Endodermal cell (in vitro differentiated cells): ENCODE measurements around the gene LEKR1. TPM values are rescaled to one million over a fixed set of nuclear protein-coding genes. Genes with fewer than 3 reads are reported as not detected.

Experiments used
- DNase-seq: peaks from one replicate; pipeline ENCODE4 v3.0.0-alpha.2; 2017
- H3K27ac ChIP-seq: 2 replicates; pipeline ENCODE4 v1.5.1; 2013; ENCODE audit warnings: mild to moderate bottlenecking, low read depth, low read length, moderate library complexity
- H3K27me3 ChIP-seq: 2 replicates; pipeline ENCODE4 v1.6.1; 2013; ENCODE audit warnings: mild to moderate bottlenecking, low read length, moderate library complexity; ENCODE audit not compliant: insufficient read depth, control insufficient read depth, poor library complexity, severe bottlenecking
- H3K36me3 ChIP-seq: 2 replicates; pipeline ENCODE4 v1.7.0; 2013; ENCODE audit warnings: mild to moderate bottlenecking, low read length, moderate library complexity; ENCODE audit not compliant: control insufficient read depth, insufficient read depth
- H3K4me1 ChIP-seq: one replicate; pipeline ENCODE4 v1.7.0; 2013; ENCODE audit warnings: low read length; ENCODE audit not compliant: control insufficient read depth, insufficient read depth
- H3K4me3 ChIP-seq: 2 replicates; pipeline ENCODE4 v1.5.1; 2013; ENCODE audit warnings: mild to moderate bottlenecking, low read length, moderate library complexity
- H3K9ac ChIP-seq: 2 replicates; pipeline ENCODE4 v1.6.1; 2013; ENCODE audit warnings: mild to moderate bottlenecking, low read length, moderate library complexity; ENCODE audit not compliant: poor library complexity, severe bottlenecking; ENCODE audit errors: extremely low read depth
- H3K9me3 ChIP-seq: 2 replicates; pipeline ENCODE4 v1.6.1; 2013; ENCODE audit warnings: mild to moderate bottlenecking, low read length, moderate library complexity; ENCODE audit not compliant: control insufficient read depth
- H3K27ac Mint-ChIP-seq: 2 replicates; pipeline ENCODE4 v1.8.0; 2020; ENCODE audit warnings: mixed read lengths
- H3K27me3 Mint-ChIP-seq: 2 replicates; pipeline ENCODE4 v1.8.0; 2021; ENCODE audit warnings: mild to moderate bottlenecking, mixed read lengths; ENCODE audit not compliant: insufficient read depth
- H3K36me3 Mint-ChIP-seq: 2 replicates; pipeline ENCODE4 v1.8.0; 2020; ENCODE audit warnings: low read depth, mixed read lengths
- H3K4me1 Mint-ChIP-seq: 2 replicates; pipeline ENCODE4 v1.8.0; 2020; ENCODE audit warnings: mixed read lengths
- H3K4me3 Mint-ChIP-seq: 2 replicates; pipeline ENCODE4 v1.8.0; 2020; ENCODE audit warnings: mild to moderate bottlenecking, moderate library complexity, mixed read lengths
- H3K9me3 Mint-ChIP-seq: 2 replicates; pipeline ENCODE4 v1.8.0; 2020; ENCODE audit warnings: mild to moderate bottlenecking, mixed read lengths
- CTCF ChIP-seq: fragments of 200-600 bp; sonication (generic); conservative IDR thresholded peaks from 2 replicates; pipeline ENCODE4 v1.5.0; 2021; ENCODE audit warnings: antibody characterized with exemption, mild to moderate bottlenecking
- WGBS, 2 experiments: methylation state at CpG; one replicate each; pipeline versions ENCODE4 v1.1.5 to v1.1.7; 2013; ENCODE audit warnings: missing lambda C conversion rate in 2 of 2, mixed read lengths in 1 of 2; ENCODE audit not compliant: insufficient coverage in 1 of 2, insufficient read length in 1 of 2; 5-methylcytosine and 5-hydroxymethylcytosine counted together
- total RNA-seq, 2 donors: library from RNA; stranded (reverse); fragmentation: NEBNext Ultra II Directional in 1 of 2; extraction: Animal tissue kit (Norgen Biotek cat#: 25700) in 1 of 2; gene quantifications; 2 replicates in 1 of 2; 3 replicates in 1 of 2; pipeline ENCODE4 v1.2.1, GENCODE V29; 2021

Gene LEKR1
- total RNA-seq, 2 donors from 2014 or later: 1.0 to 1.2 TPM

GRCh38 chr3:157077565-157077991, 251.4 kb downstream of the LEKR1 start:
- Mint-ChIP-seq H3K4me3 (no peak overlapping the region), H3K27ac (no peak overlapping the region), H3K36me3 (no peaks in the 10 kb centered on the region), H3K9me3 (no peaks in the 10 kb centered on the region), H3K27me3 (no peaks in the 10 kb centered on the region), H3K4me1 (peaks cover 26% of the 10 kb centered on the region)
- Histone ChIP-seq H3K9me3 (no peaks in the 10 kb centered on the region), H3K36me3 (no peaks in the 10 kb centered on the region), H3K9ac (no peak overlapping the region), H3K4me1 (peaks cover 4% of the 10 kb centered on the region), H3K27me3 (no peaks in the 10 kb centered on the region), H3K27ac (no peak overlapping the region), H3K4me3 (no peak overlapping the region)
- DNase-seq: no peak
- peak; percentile 47 for TF ChIP-seq CTCF
- 87 to 93% methylated on average over 4 of the region's 4 CpGs for WGBS, 2 experiments

- 89 to 96% methylated on average over 4 to 5 of the region's 5 CpGs for WGBS, 2 experiments
- Mint-ChIP-seq H3K27me3 (no peaks in the 10 kb centered on the region), H3K9me3 (no peaks in the 10 kb centered on the region), H3K4me1 (peaks cover 32% of the 10 kb centered on the region), H3K4me3 (no peak overlapping the region), H3K27ac (no peak overlapping the region), H3K36me3 (no peaks in the 10 kb centered on the region)
- Histone ChIP-seq H3K9me3 (no peaks in the 10 kb centered on the region), H3K36me3 (no peaks in the 10 kb centered on the region), H3K4me3 (no peak overlapping the region), H3K9ac (no peak overlapping the region), H3K27me3 (no peaks in the 10 kb centered on the region), H3K4me1 (peaks cover 4% of the 10 kb centered on the region), H3K27ac (no peak overlapping the region)
- DNase-seq: no peak
- TF ChIP-seq CTCF: no peak
Measured at GRCh38 chr3:157078131-157078810, 252.1 kb downstream of the LEKR1 start.

DNA sequence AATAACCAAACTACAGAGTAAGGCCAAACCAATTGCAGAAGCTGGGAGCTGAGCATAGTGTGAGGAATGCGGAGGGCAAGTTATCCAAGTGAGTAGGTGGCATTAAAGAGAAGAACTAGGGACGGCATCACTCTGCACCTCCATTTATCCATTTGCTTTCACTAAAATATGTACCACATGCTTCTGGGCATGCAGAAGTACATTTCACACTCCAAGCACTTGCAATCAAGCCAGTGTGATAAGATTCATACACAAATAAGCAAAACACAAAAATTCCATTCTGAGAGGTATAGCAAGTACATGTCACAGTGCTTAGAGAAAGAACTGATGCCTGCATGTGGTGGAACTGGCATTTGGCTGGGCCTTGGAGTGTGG, 252.6 kb downstream of the LEKR1 start:
- Histone ChIP-seq H3K9me3 (no peaks in the 10 kb centered on the region), H3K36me3 (no peaks in the 10 kb centered on the region), H3K4me1 (peaks cover 4% of the 10 kb centered on the region), H3K4me3 (no peak overlapping the region), H3K27ac (no peak overlapping the region), H3K27me3 (no peaks in the 10 kb centered on the region), H3K9ac (no peak overlapping the region)
- Mint-ChIP-seq H3K4me3 (no peak overlapping the region), H3K27ac (no peak overlapping the region), H3K4me1 (peaks cover 32% of the 10 kb centered on the region), H3K27me3 (no peaks in the 10 kb centered on the region), H3K9me3 (no peaks in the 10 kb centered on the region), H3K36me3 (no peaks in the 10 kb centered on the region)
- WGBS, 2 experiments: 100% methylated on average over 2 of the region's 2 CpGs
- no peak for TF ChIP-seq CTCF
- no peak for DNase-seq
